GM18868 (cell line): ENCODE data around the gene SCML1.

Experiments
- ATAC-seq: cut with Tn5 transposase; IDR thresholded peaks from one replicate; pipeline ENCODE4 v1.9.1; 2021; ENCODE audit warnings: mild to moderate bottlenecking, moderate library complexity; ENCODE audit not compliant: unreplicated experiment

Gene SCML1

GRCh38 chrX:17788956-17789562 lies 51.8 kb downstream of the SCML1 start:
- ATAC-seq, result no peak

DNA sequence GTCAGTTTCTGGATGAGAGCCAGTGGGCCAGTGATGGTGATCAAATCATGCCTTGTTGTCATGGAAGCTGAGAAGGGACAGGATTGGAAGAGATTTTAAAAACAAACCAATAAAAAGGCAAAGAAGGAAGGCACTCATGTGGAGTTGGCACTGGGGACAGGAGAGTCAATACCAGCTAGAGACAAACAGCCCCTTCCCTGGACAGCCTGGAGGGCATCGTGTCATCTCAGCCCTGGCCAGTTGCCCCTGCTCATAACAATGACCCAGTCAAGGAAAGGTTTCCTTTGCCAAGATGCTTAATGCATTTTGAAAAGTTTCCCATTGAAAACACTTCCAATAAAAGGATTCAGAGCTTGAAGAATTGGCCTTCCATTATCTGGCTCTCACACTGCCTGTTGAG lies 55.5 kb downstream of the SCML1 start:
- no peak for ATAC-seq

GRCh38 chrX:17798921-17799320 lies 61.6 kb downstream of the SCML1 start:
- ATAC-seq, result no peak

GRCh38 chrX:17801431-17801830 lies 64.1 kb downstream of the SCML1 start:
- no peak for ATAC-seq

GRCh38 chrX:17802756-17803155 lies 65.5 kb downstream of the SCML1 start:
- ATAC-seq, result no peak

- ATAC-seq, result no peak
These were observed 66.2 kb downstream of the SCML1 start for GRCh38 chrX:17803449-17803848.
